HEK293 (cell line): ENCODE data around the gene RASD2.

Experiments
- CTCF ChIA-PET: fragments of 350-600 bp; formaldehyde crosslinking; extraction: SDS; loops from one replicate; lab custom pipeline; 2021; ENCODE audit warnings: antibody characterized with exemption; lab: Yijun Ruan, JAX
- POLR2A ChIA-PET: fragments of 300-600 bp; formaldehyde crosslinking; extraction: SDS; loops from one replicate; lab custom pipeline; 2020; ENCODE audit warnings: antibody characterized with exemption, inconsistent platforms; lab: Yijun Ruan, JAX
- H3K27ac ChIP-seq: fragments of 200-500 bp; sonication (Bioruptor generic); 2 replicates; pipeline ENCODE4 v1.5.1; 2014; ENCODE audit warnings: low read depth, low read length, control low read depth, inconsistent platforms; ENCODE audit errors: extremely low read depth
- H3K36me3 ChIP-seq, 2 experiments: fragments of 200-500 bp in 1 of 2; sonication (Bioruptor generic) in 1 of 2; 1 replicate in 1 of 2; 2 replicates in 1 of 2; pipeline ENCODE4 v1.5.1; 2014 to 2017; ENCODE audit warnings: inconsistent platforms in 2 of 2, low read length in 2 of 2; ENCODE audit not compliant: control insufficient read depth in 2 of 2, insufficient read depth in 1 of 2
- H3K4me1 ChIP-seq: fragments of 200-500 bp; sonication (Bioruptor generic); 2 replicates; pipeline ENCODE4 v1.5.1; 2014; ENCODE audit warnings: mild to moderate bottlenecking, low read length, inconsistent platforms; ENCODE audit not compliant: control insufficient read depth, insufficient read depth
- H3K4me3 ChIP-seq: 2 replicates; pipeline ENCODE4 v1.5.1; 2011; ENCODE audit warnings: low read depth, mild to moderate bottlenecking, control low read depth, low read length, moderate library complexity
- H3K9me3 ChIP-seq: fragments of 200-500 bp; sonication (Bioruptor generic); 2 replicates; pipeline ENCODE4 v1.5.1; 2014; ENCODE audit warnings: low read depth, low read length, inconsistent platforms; ENCODE audit not compliant: control insufficient read depth, insufficient read depth
- GFI1B ChIP-seq: fragments of 450-650 bp; formaldehyde crosslinking; IDR thresholded peaks from 2 replicates; pipeline ENCODE4 v1.5.1; 2016; ENCODE audit warnings: missing biosample characterization, missing genetic modification characterization
- KLF9 ChIP-seq: fragments of 450-650 bp; formaldehyde crosslinking; IDR thresholded peaks from 2 replicates; pipeline ENCODE4 v1.5.1; 2016; ENCODE audit warnings: missing biosample characterization, missing genetic modification characterization, low read depth
- PRDM2 ChIP-seq: fragments of 450-650 bp; formaldehyde crosslinking; IDR thresholded peaks from 2 replicates; pipeline ENCODE4 v1.5.1; 2016; ENCODE audit warnings: missing biosample characterization, missing genetic modification characterization, borderline replicate concordance
- SP3 ChIP-seq: fragments of 450-650 bp; formaldehyde crosslinking; IDR thresholded peaks from 2 replicates; pipeline ENCODE4 v1.5.1; 2016; ENCODE audit warnings: missing biosample characterization, missing genetic modification characterization
- TRIM28 ChIP-seq: IDR thresholded peaks from 2 replicates; pipeline ENCODE4 v1.6.1; 2011; ENCODE audit warnings: low read length, control low read depth, borderline replicate concordance
- ZFHX2 ChIP-seq: fragments of 450-650 bp; formaldehyde crosslinking; conservative IDR thresholded peaks from 2 replicates; pipeline ENCODE4 v1.5.1; 2016; ENCODE audit warnings: missing biosample characterization, missing genetic modification characterization
- ZFP69B ChIP-seq: fragments of 450-650 bp; formaldehyde crosslinking; IDR thresholded peaks from 2 replicates; pipeline ENCODE4 v1.5.1; 2016; ENCODE audit warnings: missing biosample characterization, missing genetic modification characterization
- ZNF16 ChIP-seq: fragments of 450-650 bp; formaldehyde crosslinking; IDR thresholded peaks from 2 replicates; pipeline ENCODE4 v1.5.1; 2016; ENCODE audit warnings: low read depth, missing biosample characterization, missing genetic modification characterization
- ZNF184 ChIP-seq: fragments of 450-650 bp; IDR thresholded peaks from 2 replicates; pipeline ENCODE4 v1.5.1; 2018; ENCODE audit warnings: missing biosample characterization, mild to moderate bottlenecking, missing genetic modification characterization
- ZNF391 ChIP-seq: fragments of 450-650 bp; formaldehyde crosslinking; IDR thresholded peaks from 2 replicates; pipeline ENCODE4 v1.5.1; 2016; ENCODE audit warnings: low read depth, missing biosample characterization, missing genetic modification characterization, borderline replicate concordance
- ZNF48 ChIP-seq: fragments of 450-650 bp; formaldehyde crosslinking; IDR thresholded peaks from 2 replicates; pipeline ENCODE4 v1.5.1; 2016; ENCODE audit warnings: missing biosample characterization, missing genetic modification characterization
- ZNF580 ChIP-seq: fragments of 450-650 bp; formaldehyde crosslinking; IDR thresholded peaks from 2 replicates; pipeline ENCODE4 v1.5.1; 2016; ENCODE audit warnings: missing biosample characterization, missing genetic modification characterization
- ZNF747 ChIP-seq: fragments of 450-650 bp; formaldehyde crosslinking; IDR thresholded peaks from 2 replicates; pipeline ENCODE4 v1.5.1; 2016; ENCODE audit warnings: missing biosample characterization, missing genetic modification characterization
- ZNF785 ChIP-seq: fragments of 450-650 bp; formaldehyde crosslinking; IDR thresholded peaks from 2 replicates; pipeline ENCODE4 v1.5.1; 2016; ENCODE audit warnings: missing biosample characterization, missing genetic modification characterization
- ZSCAN23 ChIP-seq: fragments of 450-650 bp; formaldehyde crosslinking; IDR thresholded peaks from 2 replicates; pipeline ENCODE4 v1.5.1; 2016; ENCODE audit warnings: missing biosample characterization, missing genetic modification characterization
- ZSCAN30 ChIP-seq: fragments of 450-650 bp; IDR thresholded peaks from 2 replicates; pipeline ENCODE4 v1.5.1; 2018; ENCODE audit warnings: missing biosample characterization, mild to moderate bottlenecking, missing genetic modification characterization, moderate library complexity
- TF ChIP-seq, protein P1 (sequence below): fragments of 450-650 bp; formaldehyde crosslinking; IDR thresholded peaks from 2 replicates; pipeline ENCODE4 v1.5.1; 2016; ENCODE audit warnings: missing biosample characterization, missing genetic modification characterization
- TF ChIP-seq, protein P2 (sequence below): fragments of 450-650 bp; formaldehyde crosslinking; IDR thresholded peaks from 2 replicates; pipeline ENCODE4 v1.5.1; 2017; ENCODE audit warnings: missing biosample characterization, mild to moderate bottlenecking, missing genetic modification characterization, moderate library complexity
- TF ChIP-seq, protein P3 (sequence below): fragments of 450-650 bp; formaldehyde crosslinking; IDR thresholded peaks from 2 replicates; pipeline ENCODE4 v1.5.1; 2016; ENCODE audit warnings: missing biosample characterization, missing genetic modification characterization, low read depth
- TF ChIP-seq, protein P4 (sequence below): fragments of 450-650 bp; formaldehyde crosslinking; IDR thresholded peaks from 2 replicates; pipeline ENCODE4 v1.5.1; 2017; ENCODE audit warnings: missing biosample characterization, missing genetic modification characterization
- TF ChIP-seq, protein P5 (sequence below): fragments of 450-650 bp; formaldehyde crosslinking; IDR thresholded peaks from 2 replicates; pipeline ENCODE4 v1.5.1; 2017; ENCODE audit warnings: missing biosample characterization, missing genetic modification characterization

Gene RASD2

GRCh38 chr22:35560824-35561223 is 20.2 kb downstream of the RASD2 start (continued):
- TF ChIP-seq, protein P1, sequence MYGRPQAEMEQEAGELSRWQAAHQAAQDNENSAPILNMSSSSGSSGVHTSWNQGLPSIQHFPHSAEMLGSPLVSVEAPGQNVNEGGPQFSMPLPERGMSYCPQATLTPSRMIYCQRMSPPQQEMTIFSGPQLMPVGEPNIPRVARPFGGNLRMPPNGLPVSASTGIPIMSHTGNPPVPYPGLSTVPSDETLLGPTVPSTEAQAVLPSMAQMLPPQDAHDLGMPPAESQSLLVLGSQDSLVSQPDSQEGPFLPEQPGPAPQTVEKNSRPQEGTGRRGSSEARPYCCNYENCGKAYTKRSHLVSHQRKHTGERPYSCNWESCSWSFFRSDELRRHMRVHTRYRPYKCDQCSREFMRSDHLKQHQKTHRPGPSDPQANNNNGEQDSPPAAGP (tag by site-specific recombination), result no peak
- TF ChIP-seq ZFHX2 (tag by site-specific recombination) (no peak), ZNF747 (tag by site-specific recombination) (no peak), TRIM28 (no peak), GFI1B (tag by site-specific recombination) (0 out of 2 replicates have a peak, but pooled peaks have one; percentile 8)
- TF ChIP-seq, protein P2, sequence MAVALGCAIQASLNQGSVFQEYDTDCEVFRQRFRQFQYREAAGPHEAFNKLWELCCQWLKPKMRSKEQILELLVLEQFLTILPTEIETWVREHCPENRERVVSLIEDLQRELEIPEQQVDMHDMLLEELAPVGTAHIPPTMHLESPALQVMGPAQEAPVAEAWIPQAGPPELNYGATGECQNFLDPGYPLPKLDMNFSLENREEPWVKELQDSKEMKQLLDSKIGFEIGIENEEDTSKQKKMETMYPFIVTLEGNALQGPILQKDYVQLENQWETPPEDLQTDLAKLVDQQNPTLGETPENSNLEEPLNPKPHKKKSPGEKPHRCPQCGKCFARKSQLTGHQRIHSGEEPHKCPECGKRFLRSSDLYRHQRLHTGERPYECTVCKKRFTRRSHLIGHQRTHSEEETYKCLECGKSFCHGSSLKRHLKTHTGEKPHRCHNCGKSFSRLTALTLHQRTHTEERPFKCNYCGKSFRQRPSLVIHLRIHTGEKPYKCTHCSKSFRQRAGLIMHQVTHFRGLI (tag by site-specific recombination), result no peak
- TF ChIP-seq, all 188 proteins: peak for 4

GRCh38 chr22:35561796-35562526 is 21.3 kb downstream of the RASD2 start:
- Histone ChIP-seq H3K27ac (no peak overlapping the region), H3K9me3 (no peaks in the 10 kb centered on the region), H3K4me1 (peaks cover 9% of the 10 kb centered on the region), H3K36me3 (no peaks in the 10 kb centered on the region), H3K4me3 (peak overlapping the region; percentile 1)
- CTCF ChIA-PET, result interaction anchor here (2.1 kb wide), 1 partner anchor 21 kb away, joined by 11 read pairs; no protein-coding TSS in a partner anchor
- POLR2A ChIA-PET, result no interaction called here
- no peak for TF ChIP-seq PRDM2 (tag by site-specific recombination)
- TF ChIP-seq, protein P3, sequence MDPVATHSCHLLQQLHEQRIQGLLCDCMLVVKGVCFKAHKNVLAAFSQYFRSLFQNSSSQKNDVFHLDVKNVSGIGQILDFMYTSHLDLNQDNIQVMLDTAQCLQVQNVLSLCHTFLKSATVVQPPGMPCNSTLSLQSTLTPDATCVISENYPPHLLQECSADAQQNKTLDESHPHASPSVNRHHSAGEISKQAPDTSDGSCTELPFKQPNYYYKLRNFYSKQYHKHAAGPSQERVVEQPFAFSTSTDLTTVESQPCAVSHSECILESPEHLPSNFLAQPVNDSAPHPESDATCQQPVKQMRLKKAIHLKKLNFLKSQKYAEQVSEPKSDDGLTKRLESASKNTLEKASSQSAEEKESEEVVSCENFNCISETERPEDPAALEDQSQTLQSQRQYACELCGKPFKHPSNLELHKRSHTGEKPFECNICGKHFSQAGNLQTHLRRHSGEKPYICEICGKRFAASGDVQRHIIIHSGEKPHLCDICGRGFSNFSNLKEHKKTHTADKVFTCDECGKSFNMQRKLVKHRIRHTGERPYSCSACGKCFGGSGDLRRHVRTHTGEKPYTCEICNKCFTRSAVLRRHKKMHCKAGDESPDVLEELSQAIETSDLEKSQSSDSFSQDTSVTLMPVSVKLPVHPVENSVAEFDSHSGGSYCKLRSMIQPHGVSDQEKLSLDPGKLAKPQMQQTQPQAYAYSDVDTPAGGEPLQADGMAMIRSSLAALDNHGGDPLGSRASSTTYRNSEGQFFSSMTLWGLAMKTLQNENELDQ (tag by site-specific recombination), result no peak
- TF ChIP-seq ZFP69B, result peak; percentile 72
- TF ChIP-seq KLF9 (tag by site-specific recombination), result peak; percentile 35; the same call in 1 of the 2 replicates
- TF ChIP-seq ZNF785 (tag by site-specific recombination), result 0 out of 2 replicates have a peak, but pooled peaks have one; percentile 15
- no peak for TF ChIP-seq ZNF48
- TF ChIP-seq SP3, result 0 out of 2 replicates have a peak, but pooled peaks have one; percentile 13
- no peak for TF ChIP-seq ZNF16 (tag by site-specific recombination)
- no peak for TF ChIP-seq ZNF580 (tag by site-specific recombination)
- TF ChIP-seq ZNF391 (tag by site-specific recombination), result no peak
- 0 out of 2 replicates have a peak, but pooled peaks have one; percentile 13 for TF ChIP-seq ZSCAN23
- TF ChIP-seq ZSCAN30 (tag by site-specific recombination), result no peak
- TF ChIP-seq, protein P4, sequence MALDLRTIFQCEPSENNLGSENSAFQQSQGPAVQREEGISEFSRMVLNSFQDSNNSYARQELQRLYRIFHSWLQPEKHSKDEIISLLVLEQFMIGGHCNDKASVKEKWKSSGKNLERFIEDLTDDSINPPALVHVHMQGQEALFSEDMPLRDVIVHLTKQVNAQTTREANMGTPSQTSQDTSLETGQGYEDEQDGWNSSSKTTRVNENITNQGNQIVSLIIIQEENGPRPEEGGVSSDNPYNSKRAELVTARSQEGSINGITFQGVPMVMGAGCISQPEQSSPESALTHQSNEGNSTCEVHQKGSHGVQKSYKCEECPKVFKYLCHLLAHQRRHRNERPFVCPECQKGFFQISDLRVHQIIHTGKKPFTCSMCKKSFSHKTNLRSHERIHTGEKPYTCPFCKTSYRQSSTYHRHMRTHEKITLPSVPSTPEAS (tag by site-specific recombination), result no peak
- TF ChIP-seq, protein P5, sequence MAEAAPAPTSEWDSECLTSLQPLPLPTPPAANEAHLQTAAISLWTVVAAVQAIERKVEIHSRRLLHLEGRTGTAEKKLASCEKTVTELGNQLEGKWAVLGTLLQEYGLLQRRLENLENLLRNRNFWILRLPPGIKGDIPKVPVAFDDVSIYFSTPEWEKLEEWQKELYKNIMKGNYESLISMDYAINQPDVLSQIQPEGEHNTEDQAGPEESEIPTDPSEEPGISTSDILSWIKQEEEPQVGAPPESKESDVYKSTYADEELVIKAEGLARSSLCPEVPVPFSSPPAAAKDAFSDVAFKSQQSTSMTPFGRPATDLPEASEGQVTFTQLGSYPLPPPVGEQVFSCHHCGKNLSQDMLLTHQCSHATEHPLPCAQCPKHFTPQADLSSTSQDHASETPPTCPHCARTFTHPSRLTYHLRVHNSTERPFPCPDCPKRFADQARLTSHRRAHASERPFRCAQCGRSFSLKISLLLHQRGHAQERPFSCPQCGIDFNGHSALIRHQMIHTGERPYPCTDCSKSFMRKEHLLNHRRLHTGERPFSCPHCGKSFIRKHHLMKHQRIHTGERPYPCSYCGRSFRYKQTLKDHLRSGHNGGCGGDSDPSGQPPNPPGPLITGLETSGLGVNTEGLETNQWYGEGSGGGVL, result peak; percentile 46; the same call in 1 of the 2 replicates
- TF ChIP-seq ZNF184 (tag by site-specific recombination), result no peak
